ENCODE data around the gene DKC1.

DKC1 gene

GRCh38 chrX:154762537-154763296 is at the start of gene DKC1:
DKC1 (plus strand) TSS chrX:154762864; CDS start chrX:154762966, 102 bp downstream.
- peak within 1 kb of the TSS; percentile 81 for H3K27ac ChIP-seq (ENCODE audit: low read length)

GRCh38 chrX:154714925-154715324 is 47.7 kb upstream of the DKC1 start:
- Histone ChIP-seq H3K27ac (ENCODE audit: low read length) (no peak overlapping the region), H3K4me3 (ENCODE audit: low read length) (no peak overlapping the region), H3K36me3 (ENCODE audit: control insufficient read depth, low read depth, low read length) (no peaks in the 10 kb centered on the region), H3K27me3 (ENCODE audit: control insufficient read depth, insufficient read depth, low read length) (no peaks in the 10 kb centered on the region), H3K9ac (ENCODE audit: low read length) (no peak overlapping the region), H3K4me1 (ENCODE audit: control insufficient read depth, low read depth, low read length) (no peaks in the 10 kb centered on the region), H3K9me3 (ENCODE audit: control insufficient read depth, low read depth, low read length) (peaks cover 5% of the 10 kb centered on the region)

More at GRCh38 chrX:154762537-154763296, at the start of gene DKC1:
- peak within 1 kb of the TSS; percentile 90 for H3K9ac ChIP-seq (ENCODE audit: low read length)
- H3K4me3 ChIP-seq (ENCODE audit: low read length) = peak within 1 kb of the TSS; percentile 86
- peaks cover 30% of the 10 kb centered on the region for H3K36me3 ChIP-seq (ENCODE audit: control insufficient read depth, low read depth, low read length)
- peaks cover 10% of the 10 kb centered on the region for H3K9me3 ChIP-seq (ENCODE audit: control insufficient read depth, low read depth, low read length)
- H3K4me1 ChIP-seq (ENCODE audit: control insufficient read depth, low read depth, low read length) = no peaks in the 10 kb centered on the region
- H3K27me3 ChIP-seq (ENCODE audit: control insufficient read depth, insufficient read depth, low read length) = no peaks in the 10 kb centered on the region

GRCh38 chrX:154715825-154716224 is 46.8 kb upstream of the DKC1 start:
- Histone ChIP-seq H3K27ac (ENCODE audit: low read length) (no peak overlapping the region), H3K4me1 (ENCODE audit: control insufficient read depth, low read depth, low read length) (no peaks in the 10 kb centered on the region), H3K27me3 (ENCODE audit: control insufficient read depth, insufficient read depth, low read length) (no peaks in the 10 kb centered on the region), H3K36me3 (ENCODE audit: control insufficient read depth, low read depth, low read length) (no peaks in the 10 kb centered on the region), H3K9me3 (ENCODE audit: control insufficient read depth, low read depth, low read length) (peaks cover 5% of the 10 kb centered on the region), H3K4me3 (ENCODE audit: low read length) (no peak overlapping the region), H3K9ac (ENCODE audit: low read length) (no peak overlapping the region)

- no peak overlapping the region for H3K4me3 ChIP-seq (ENCODE audit: low read length)
- H3K4me1 ChIP-seq (ENCODE audit: control insufficient read depth, low read depth, low read length) = no peaks in the 10 kb centered on the region
- H3K9ac ChIP-seq (ENCODE audit: low read length) = no peak overlapping the region
- no peaks in the 10 kb centered on the region for H3K36me3 ChIP-seq (ENCODE audit: control insufficient read depth, low read depth, low read length)
- H3K27me3 ChIP-seq (ENCODE audit: control insufficient read depth, insufficient read depth, low read length) = no peaks in the 10 kb centered on the region
- H3K27ac ChIP-seq (ENCODE audit: low read length) = no peak overlapping the region
- H3K9me3 ChIP-seq (ENCODE audit: control insufficient read depth, low read depth, low read length) = peaks cover 5% of the 10 kb centered on the region
These were observed 44.8 kb upstream of the DKC1 start for GRCh38 chrX:154717824-154718223.

- H3K27me3 ChIP-seq (ENCODE audit: control insufficient read depth, insufficient read depth, low read length) = no peaks in the 10 kb centered on the region
- peaks cover 5% of the 10 kb centered on the region for H3K9me3 ChIP-seq (ENCODE audit: control insufficient read depth, low read depth, low read length)
- no peak overlapping the region for H3K27ac ChIP-seq (ENCODE audit: low read length)
- no peaks in the 10 kb centered on the region for H3K4me1 ChIP-seq (ENCODE audit: control insufficient read depth, low read depth, low read length)
- no peaks in the 10 kb centered on the region for H3K36me3 ChIP-seq (ENCODE audit: control insufficient read depth, low read depth, low read length)
- H3K9ac ChIP-seq (ENCODE audit: low read length) = no peak overlapping the region
- no peak overlapping the region for H3K4me3 ChIP-seq (ENCODE audit: low read length)
These were observed 44.0 kb upstream of the DKC1 start for GRCh38 chrX:154718616-154719015.

GRCh38 chrX:154719132-154719675 is 43.5 kb upstream of the DKC1 start:
- no peak overlapping the region for H3K4me3 ChIP-seq (ENCODE audit: low read length)
- peaks cover 5% of the 10 kb centered on the region for H3K9me3 ChIP-seq (ENCODE audit: control insufficient read depth, low read depth, low read length)
- H3K9ac ChIP-seq (ENCODE audit: low read length) = no peak overlapping the region
- H3K4me1 ChIP-seq (ENCODE audit: control insufficient read depth, low read depth, low read length) = no peaks in the 10 kb centered on the region
- no peaks in the 10 kb centered on the region for H3K36me3 ChIP-seq (ENCODE audit: control insufficient read depth, low read depth, low read length)
- no peak overlapping the region for H3K27ac ChIP-seq (ENCODE audit: low read length)
- no peaks in the 10 kb centered on the region for H3K27me3 ChIP-seq (ENCODE audit: control insufficient read depth, insufficient read depth, low read length)

- H3K36me3 ChIP-seq (ENCODE audit: control insufficient read depth, low read depth, low read length) = no peaks in the 10 kb centered on the region
- no peak overlapping the region for H3K4me3 ChIP-seq (ENCODE audit: low read length)
- peaks cover 5% of the 10 kb centered on the region for H3K9me3 ChIP-seq (ENCODE audit: control insufficient read depth, low read depth, low read length)
- H3K27me3 ChIP-seq (ENCODE audit: control insufficient read depth, insufficient read depth, low read length) = no peaks in the 10 kb centered on the region
- H3K4me1 ChIP-seq (ENCODE audit: control insufficient read depth, low read depth, low read length) = no peaks in the 10 kb centered on the region
- H3K27ac ChIP-seq (ENCODE audit: low read length) = no peak overlapping the region
- no peak overlapping the region for H3K9ac ChIP-seq (ENCODE audit: low read length)
These were observed 42.6 kb upstream of the DKC1 start for GRCh38 chrX:154720067-154720466.

GRCh38 chrX:154721155-154721554 is 41.5 kb upstream of the DKC1 start:
- H3K27ac ChIP-seq (ENCODE audit: low read length) = no peak overlapping the region
- H3K9me3 ChIP-seq (ENCODE audit: control insufficient read depth, low read depth, low read length) = peaks cover 4% of the 10 kb centered on the region
- no peak overlapping the region for H3K9ac ChIP-seq (ENCODE audit: low read length)
- no peak overlapping the region for H3K4me3 ChIP-seq (ENCODE audit: low read length)
- no peaks in the 10 kb centered on the region for H3K27me3 ChIP-seq (ENCODE audit: control insufficient read depth, insufficient read depth, low read length)
- no peaks in the 10 kb centered on the region for H3K4me1 ChIP-seq (ENCODE audit: control insufficient read depth, low read depth, low read length)
- no peaks in the 10 kb centered on the region for H3K36me3 ChIP-seq (ENCODE audit: control insufficient read depth, low read depth, low read length)

- no peaks in the 10 kb centered on the region for H3K27me3 ChIP-seq (ENCODE audit: control insufficient read depth, insufficient read depth, low read length)
- H3K9ac ChIP-seq (ENCODE audit: low read length) = no peak overlapping the region
- H3K9me3 ChIP-seq (ENCODE audit: control insufficient read depth, low read depth, low read length) = no peaks in the 10 kb centered on the region
- H3K27ac ChIP-seq (ENCODE audit: low read length) = no peak overlapping the region
- no peaks in the 10 kb centered on the region for H3K4me1 ChIP-seq (ENCODE audit: control insufficient read depth, low read depth, low read length)
- H3K36me3 ChIP-seq (ENCODE audit: control insufficient read depth, low read depth, low read length) = no peaks in the 10 kb centered on the region
- H3K4me3 ChIP-seq (ENCODE audit: low read length) = no peak overlapping the region
These were observed 37.5 kb upstream of the DKC1 start for GRCh38 chrX:154724993-154725756.

- Histone ChIP-seq H3K4me1 (ENCODE audit: control insufficient read depth, low read depth, low read length) (no peaks in the 10 kb centered on the region), H3K27ac (ENCODE audit: low read length) (no peak overlapping the region), H3K9ac (ENCODE audit: low read length) (no peak overlapping the region), H3K27me3 (ENCODE audit: control insufficient read depth, insufficient read depth, low read length) (no peaks in the 10 kb centered on the region), H3K36me3 (ENCODE audit: control insufficient read depth, low read depth, low read length) (no peaks in the 10 kb centered on the region), H3K4me3 (ENCODE audit: low read length) (no peak overlapping the region), H3K9me3 (ENCODE audit: control insufficient read depth, low read depth, low read length) (peaks cover 3% of the 10 kb centered on the region)
These were observed 35.2 kb upstream of the DKC1 start for GRCh38 chrX:154727418-154727817.

GRCh38 chrX:154727871-154728270 is 34.8 kb upstream of the DKC1 start:
- H3K27me3 ChIP-seq (ENCODE audit: control insufficient read depth, insufficient read depth, low read length) = no peaks in the 10 kb centered on the region
- H3K9ac ChIP-seq (ENCODE audit: low read length) = no peak overlapping the region
- no peak overlapping the region for H3K27ac ChIP-seq (ENCODE audit: low read length)
- H3K36me3 ChIP-seq (ENCODE audit: control insufficient read depth, low read depth, low read length) = no peaks in the 10 kb centered on the region
- H3K4me1 ChIP-seq (ENCODE audit: control insufficient read depth, low read depth, low read length) = no peaks in the 10 kb centered on the region
- H3K9me3 ChIP-seq (ENCODE audit: control insufficient read depth, low read depth, low read length) = peaks cover 3% of the 10 kb centered on the region
- H3K4me3 ChIP-seq (ENCODE audit: low read length) = no peak overlapping the region
